ENCODE results near the gene DHX35. TPM values are rescaled to one million over a fixed set of nuclear protein-coding genes. Genes with fewer than 3 reads are reported as not detected.
"Not testable (repeated sequence)": the region's sequence is repeated elsewhere in the genome, so short reads cannot be mapped to it uniquely, and the experiment has no call there.

Gene DHX35
- total RNA-seq, 2 donors from 2014 or later, result 12.2 to 16.1 TPM

DNA sequence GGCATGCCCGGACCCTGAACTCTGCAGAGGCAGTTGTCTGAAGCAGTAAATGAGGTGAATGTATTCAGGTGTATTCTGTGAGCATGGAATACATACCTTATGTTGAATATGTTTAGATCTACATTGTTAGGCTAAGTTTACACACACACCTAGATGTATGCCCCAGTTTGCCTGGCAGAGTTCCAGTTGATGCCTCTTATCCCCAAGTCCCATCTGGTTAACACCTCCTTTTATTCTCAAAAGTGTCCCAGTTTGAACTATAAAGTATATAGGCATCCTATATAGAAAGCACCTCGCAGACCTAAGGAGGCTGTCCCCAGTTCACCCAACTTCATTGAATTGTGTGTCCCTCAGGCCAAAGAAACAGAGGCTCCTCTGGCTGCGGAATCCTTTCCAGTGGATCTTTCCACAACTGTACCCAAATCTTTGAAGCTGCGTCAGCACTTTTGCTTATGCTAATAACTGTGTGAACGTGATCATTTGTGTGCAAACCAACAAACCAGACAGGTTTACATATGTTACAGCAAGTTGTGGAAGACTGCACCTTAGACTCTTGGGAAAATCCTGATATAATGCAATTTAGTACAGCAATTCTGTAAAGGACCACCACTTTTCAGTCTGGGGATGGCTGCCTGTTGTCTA is 4.8 kb upstream of the DHX35 start:
- Mint-ChIP-seq H3K4me3 (no peak overlapping the region), H3K9me3 (no peaks in the 10 kb centered on the region), H3K27me3 (ENCODE audit: insufficient read depth) (no peaks in the 10 kb centered on the region), H3K36me3 (ENCODE audit: low read depth) (peaks cover 26% of the 10 kb centered on the region), H3K27ac (no peak overlapping the region), H3K4me1 (peaks cover 5% of the 10 kb centered on the region)
- no peak for DNase-seq
- H3K4me3 ChIP-seq (ENCODE audit: low read length), result no peak overlapping the region
- H3K27ac ChIP-seq (ENCODE audit: low read depth, low read length), result no peak overlapping the region
- H3K9me3 ChIP-seq (ENCODE audit: control insufficient read depth, low read length), result no peaks in the 10 kb centered on the region
- 92 to 95% methylated on average over 4 to 5 of the region's 5 CpGs for whole genome bisulfite sequencing, 2 experiments (ENCODE audit: insufficient coverage in 1 of 2, insufficient read length in 1 of 2)
- H3K4me1 ChIP-seq (ENCODE audit: control insufficient read depth, insufficient read depth, low read length), result no peaks in the 10 kb centered on the region
- no peak overlapping the region for H3K9ac ChIP-seq (ENCODE audit: extremely low read depth, low read length, poor library complexity, severe bottlenecking)
- TF ChIP-seq, protein P1, sequence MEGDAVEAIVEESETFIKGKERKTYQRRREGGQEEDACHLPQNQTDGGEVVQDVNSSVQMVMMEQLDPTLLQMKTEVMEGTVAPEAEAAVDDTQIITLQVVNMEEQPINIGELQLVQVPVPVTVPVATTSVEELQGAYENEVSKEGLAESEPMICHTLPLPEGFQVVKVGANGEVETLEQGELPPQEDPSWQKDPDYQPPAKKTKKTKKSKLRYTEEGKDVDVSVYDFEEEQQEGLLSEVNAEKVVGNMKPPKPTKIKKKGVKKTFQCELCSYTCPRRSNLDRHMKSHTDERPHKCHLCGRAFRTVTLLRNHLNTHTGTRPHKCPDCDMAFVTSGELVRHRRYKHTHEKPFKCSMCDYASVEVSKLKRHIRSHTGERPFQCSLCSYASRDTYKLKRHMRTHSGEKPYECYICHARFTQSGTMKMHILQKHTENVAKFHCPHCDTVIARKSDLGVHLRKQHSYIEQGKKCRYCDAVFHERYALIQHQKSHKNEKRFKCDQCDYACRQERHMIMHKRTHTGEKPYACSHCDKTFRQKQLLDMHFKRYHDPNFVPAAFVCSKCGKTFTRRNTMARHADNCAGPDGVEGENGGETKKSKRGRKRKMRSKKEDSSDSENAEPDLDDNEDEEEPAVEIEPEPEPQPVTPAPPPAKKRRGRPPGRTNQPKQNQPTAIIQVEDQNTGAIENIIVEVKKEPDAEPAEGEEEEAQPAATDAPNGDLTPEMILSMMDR (conservative IDR thresholded peaks at IDR 0.05), result no peak
- peaks cover 19% of the 10 kb centered on the region for H3K36me3 ChIP-seq (ENCODE audit: control insufficient read depth, insufficient read depth, low read length)
- H3K27me3 ChIP-seq (ENCODE audit: control insufficient read depth, insufficient read depth, low read length, poor library complexity, severe bottlenecking), result no peaks in the 10 kb centered on the region

DNA sequence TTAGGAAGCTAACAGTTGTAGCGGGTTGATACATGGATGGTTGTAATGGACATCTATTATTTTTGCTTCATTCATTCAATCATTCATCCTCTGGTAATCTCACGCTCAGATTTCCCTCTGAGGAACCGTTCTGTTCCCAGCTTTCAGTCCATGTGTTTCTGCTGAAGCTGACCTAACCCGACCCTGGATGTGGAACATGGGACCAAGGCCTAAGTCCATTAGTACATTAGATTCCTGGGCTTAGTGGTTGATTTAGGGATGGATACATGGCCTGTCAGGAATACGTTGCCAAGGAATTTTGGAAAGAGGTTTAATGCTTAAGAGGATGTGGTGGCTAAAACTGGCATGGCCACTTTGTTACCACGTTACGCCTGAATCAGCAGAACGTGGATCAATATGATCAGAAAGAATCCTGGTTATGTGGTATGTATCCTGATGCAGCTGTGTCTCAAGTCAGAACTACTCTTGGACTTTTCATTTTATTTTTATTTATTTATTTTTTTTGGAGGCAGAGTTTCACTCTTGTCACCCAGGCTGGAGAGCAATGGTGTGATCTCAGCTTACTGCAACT is 4.1 kb upstream of the DHX35 start:
- DNase-seq, result no peak
- Histone ChIP-seq H3K27ac (ENCODE audit: low read depth, low read length) (no peak overlapping the region), H3K9ac (ENCODE audit: extremely low read depth, low read length, poor library complexity, severe bottlenecking) (no peak overlapping the region), H3K9me3 (ENCODE audit: control insufficient read depth, low read length) (no peaks in the 10 kb centered on the region), H3K4me3 (ENCODE audit: low read length) (no peak overlapping the region), H3K36me3 (ENCODE audit: control insufficient read depth, insufficient read depth, low read length) (peaks cover 12% of the 10 kb centered on the region), H3K27me3 (ENCODE audit: control insufficient read depth, insufficient read depth, low read length, poor library complexity, severe bottlenecking) (no peaks in the 10 kb centered on the region), H3K4me1 (ENCODE audit: control insufficient read depth, insufficient read depth, low read length) (no peaks in the 10 kb centered on the region)
- TF ChIP-seq, protein P1 (conservative IDR thresholded peaks at IDR 0.05), result no peak
- H3K27ac Mint-ChIP-seq, result no peak overlapping the region
- H3K4me3 Mint-ChIP-seq, result no peak overlapping the region
- H3K36me3 Mint-ChIP-seq (ENCODE audit: low read depth), result peaks cover 22% of the 10 kb centered on the region
- no peaks in the 10 kb centered on the region for H3K27me3 Mint-ChIP-seq (ENCODE audit: insufficient read depth)
- 92 to 100% methylated on average over 4 to 8 of the region's 8 CpGs for WGBS, 2 experiments (ENCODE audit: insufficient coverage in 1 of 2, insufficient read length in 1 of 2)
- H3K4me1 Mint-ChIP-seq, result peaks cover 8% of the 10 kb centered on the region
- no peaks in the 10 kb centered on the region for H3K9me3 Mint-ChIP-seq

DNA sequence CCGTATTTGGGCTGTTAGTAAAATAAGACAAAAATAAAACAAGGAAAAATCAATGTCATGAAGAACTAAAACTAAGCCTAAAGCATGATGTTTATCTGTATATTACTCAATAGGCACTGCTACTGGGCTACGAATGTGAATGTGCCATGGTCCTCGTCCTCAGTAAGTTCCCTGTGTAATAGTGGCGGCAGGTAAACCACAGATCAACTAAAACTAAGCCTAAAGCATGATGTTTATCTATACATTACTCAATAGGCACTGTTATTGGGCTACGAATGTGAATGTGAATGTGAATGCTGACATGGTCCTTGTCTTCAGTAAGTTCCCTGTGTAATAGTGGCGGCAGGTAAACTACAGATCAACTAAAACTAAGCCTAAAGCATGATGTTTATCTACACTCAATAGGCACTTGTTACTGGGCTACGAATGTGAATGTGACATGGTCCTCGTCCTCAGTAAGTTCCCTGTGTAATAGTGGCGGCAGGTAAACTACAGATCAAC is 1.9 kb upstream of the DHX35 start:
- H3K27ac ChIP-seq (ENCODE audit: low read depth, low read length); H3K27me3 Mint-ChIP-seq (ENCODE audit: insufficient read depth); H3K4me1 ChIP-seq (ENCODE audit: control insufficient read depth, insufficient read depth, low read length); H3K27ac Mint-ChIP-seq; H3K4me3 ChIP-seq (ENCODE audit: low read length); H3K9me3 ChIP-seq (ENCODE audit: control insufficient read depth, low read length); H3K27me3 ChIP-seq (ENCODE audit: control insufficient read depth, insufficient read depth, low read length, poor library complexity, severe bottlenecking); H3K9me3 Mint-ChIP-seq; DNase-seq; H3K9ac ChIP-seq (ENCODE audit: extremely low read depth, low read length, poor library complexity, severe bottlenecking); H3K36me3 ChIP-seq (ENCODE audit: control insufficient read depth, insufficient read depth, low read length); H3K4me3 Mint-ChIP-seq: not testable (repeated sequence)
- Mint-ChIP-seq H3K36me3 (ENCODE audit: low read depth) (peaks cover 14% of the 10 kb centered on the region), H3K4me1 (peaks cover 10% of the 10 kb centered on the region)
- WGBS, 2 experiments (ENCODE audit: insufficient coverage in 1 of 2, insufficient read length in 1 of 2), result 91 to 94% methylated on average over 5 to 8 of the region's 9 CpGs

Measured in endodermal cell (in vitro differentiated cells).